Lung (tissue), 12 donors: ENCODE measurements around the gene ZMPSTE24. TPM values are rescaled to one million over a fixed set of nuclear protein-coding genes. Genes with fewer than 3 reads are reported as not detected.
A peak's percentile ranks its signal among the peaks of the same experiment; 100 is the strongest.

Experiments used
- ATAC-seq: fragments of 200-7000 bp; cut with Tn5 transposase; one replicate; pipeline ENCODE4 v1.9.1; 2020; ENCODE audit warnings: moderate number of reproducible peaks; ENCODE audit not compliant: insufficient read depth, low FRiP score
- DNase-seq, 3 donors: peaks; one replicate each; pipeline ENCODE4 v3.0.0-alpha.2; 2013 to 2017
- H3K27ac ChIP-seq, 2 donors: one replicate each; pipeline ENCODE4 v1.5.1; 2013; ENCODE audit warnings: mild to moderate bottlenecking in 2 of 2, moderate library complexity in 2 of 2, control low read depth in 1 of 2, inconsistent platforms in 1 of 2, low read depth in 1 of 2, low read length in 1 of 2
- H3K27me3 ChIP-seq, 3 donors: one replicate each; pipeline ENCODE4 v1.5.1; 2013; ENCODE audit warnings: low read length in 2 of 3; ENCODE audit not compliant: control insufficient read depth in 3 of 3, insufficient read depth in 3 of 3
- H3K36me3 ChIP-seq, 4 donors: one replicate each; pipeline ENCODE4 v1.5.1; 2013; ENCODE audit warnings: low read length in 4 of 4, mild to moderate bottlenecking in 1 of 4, moderate library complexity in 1 of 4; ENCODE audit not compliant: control insufficient read depth in 4 of 4, insufficient read depth in 4 of 4
- H3K4me1 ChIP-seq, 5 donors: one replicate each; pipeline ENCODE4 v1.5.1; 2013; ENCODE audit warnings: low read length in 5 of 5, mild to moderate bottlenecking in 2 of 5, moderate library complexity in 1 of 5; ENCODE audit not compliant: control insufficient read depth in 5 of 5, insufficient read depth in 5 of 5
- H3K4me3 ChIP-seq: one replicate; pipeline ENCODE4 v1.5.1; 2013; ENCODE audit warnings: mild to moderate bottlenecking, control low read depth, moderate library complexity
- H3K9ac ChIP-seq, 2 donors: one replicate each; pipeline ENCODE4 v1.5.1; 2013; ENCODE audit warnings: low read length in 2 of 2, control low read depth in 1 of 2; ENCODE audit not compliant: insufficient read depth in 1 of 2
- H3K9me3 ChIP-seq, 4 donors: one replicate each; pipeline ENCODE4 v1.5.1; 2013; ENCODE audit warnings: low read length in 3 of 4, mild to moderate bottlenecking in 1 of 4, moderate library complexity in 1 of 4; ENCODE audit not compliant: control insufficient read depth in 4 of 4, insufficient read depth in 3 of 4
- CTCF ChIP-seq: IDR thresholded peaks from 2 replicates; pipeline ENCODE4 v1.5.1; 2012; ENCODE audit warnings: mild to moderate bottlenecking; ENCODE audit errors: control extremely low read depth, extremely low read depth
- WGBS, 2 donors: extraction: QIAGEN DNeasy Blood & Tissue Kit; methylation state at CpG; one replicate each; pipeline ENCODE4 v1.1.7; 2013; 5-methylcytosine and 5-hydroxymethylcytosine counted together
- polyA plus RNA-seq, 2 donors: library from polyadenylated mRNA; stranded (reverse); fragments of 200-250 nt; gene quantifications; one replicate each; pipeline ENCODE4 v1.2.1, GENCODE V29; 2013
- total RNA-seq, 2 donors: library from RNA; depleted of rRNA in 1 of 2; stranded (reverse); fragments of >200 nt in 1 of 2; gene quantifications; one replicate each; pipeline ENCODE4 v1.2.1, GENCODE V29; 2014 to 2021
- donor health status: control.
- donor health status: control.
- donor health status: Bipolar disorder and iron deficiency.
- donor health status: healthy.
- donor health status: DM: yes; HTN: yes; CAD: no.

ZMPSTE24 gene
- total and polyA plus RNA-seq, 4 donors, result 17.2 to 41.8 (median 35.3) TPM

DNA sequence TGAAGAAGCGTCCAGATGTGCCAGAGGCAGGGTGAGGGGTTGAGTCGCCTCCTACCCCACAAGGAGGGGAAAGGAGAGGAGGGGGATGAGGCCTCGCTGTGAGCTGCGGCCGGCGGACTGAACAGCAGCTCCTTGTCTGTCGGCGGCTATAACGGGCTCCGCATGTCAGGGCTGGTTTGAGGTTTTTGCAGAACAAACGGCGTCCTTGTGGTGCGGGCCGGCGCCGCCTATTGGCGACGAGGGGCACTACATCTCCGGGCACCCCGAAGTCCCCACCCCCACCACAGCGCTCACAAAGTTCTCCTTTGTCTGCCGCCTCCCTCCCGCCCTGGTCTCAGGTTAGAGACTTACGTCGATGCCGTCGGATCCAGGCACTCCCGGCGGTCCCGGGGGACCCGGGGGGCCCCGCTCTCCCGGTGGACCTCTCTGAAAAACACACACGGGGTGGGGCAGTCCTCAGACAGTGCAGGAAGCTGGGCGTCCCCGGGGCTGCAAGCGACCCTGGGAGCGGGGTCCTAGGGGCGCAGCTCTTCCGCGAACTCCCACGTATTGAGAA is 57.3 kb downstream of the ZMPSTE24 start:
- no peaks in the 10 kb centered on the region for H3K36me3 ChIP-seq
- DNase-seq, result peak; percentile 95 to 96 (median 96)
- H3K27ac ChIP-seq, result no peak overlapping the region
- peaks cover 0 to 31% (median 4%) of the 10 kb centered on the region in 5 donors for H3K4me1 ChIP-seq
- peak; percentile 90 for ATAC-seq
- H3K9ac ChIP-seq, result peak overlapping the region; percentile 28 to 61
- H3K4me3 ChIP-seq, result no peak overlapping the region
- H3K9me3 ChIP-seq, result no peaks in the 10 kb centered on the region
- peak; percentile 72 for TF ChIP-seq CTCF
- H3K27me3 ChIP-seq, result peaks cover 0 to 22% (median 13%) of the 10 kb centered on the region in 3 donors
- 2 to 3% methylated on average over 42 of the region's 42 CpGs for WGBS, 2 donors

DNA sequence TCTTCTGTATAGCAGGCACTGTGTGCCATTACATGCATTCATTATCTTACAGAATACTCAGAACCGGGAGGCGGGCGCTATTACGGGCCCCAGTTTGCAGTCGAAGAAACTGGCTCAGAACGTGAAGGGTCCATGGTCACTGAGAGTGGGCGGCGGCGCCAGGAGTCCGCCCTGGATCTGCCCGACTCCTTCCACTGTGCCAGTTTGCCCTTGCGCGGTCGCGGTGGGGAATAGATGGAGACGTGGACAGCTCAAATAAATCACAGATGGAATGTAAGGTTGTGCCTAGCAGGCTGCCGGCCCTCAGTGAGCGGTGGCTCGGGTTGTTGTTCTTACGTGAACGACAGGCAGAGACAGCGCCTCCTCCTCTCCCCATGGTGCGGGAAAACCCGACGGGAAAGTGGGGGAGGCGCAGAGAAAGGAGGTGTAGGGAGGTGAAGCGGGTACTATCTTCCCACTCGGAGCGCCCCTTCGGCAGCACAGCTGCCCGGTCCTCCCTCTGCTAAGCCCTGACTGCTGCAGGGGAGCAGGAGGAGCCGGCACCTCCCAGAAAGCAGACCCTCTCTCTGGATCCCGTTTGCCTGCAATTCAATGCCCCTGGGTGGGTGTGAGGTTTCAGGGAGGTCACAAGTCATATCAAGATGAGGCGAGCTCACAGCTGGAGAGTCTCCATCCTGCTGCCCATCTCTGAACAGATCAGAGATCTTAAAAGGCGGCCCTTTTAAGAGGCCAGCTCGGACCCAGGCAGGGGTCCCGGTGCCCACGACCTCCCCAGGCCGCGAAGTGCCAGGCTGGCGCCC is 58.0 kb downstream of the ZMPSTE24 start:
- Histone ChIP-seq H3K9me3 (no peaks in the 10 kb centered on the region), H3K27ac (no peak overlapping the region), H3K36me3 (no peaks in the 10 kb centered on the region), H3K27me3 (peaks cover 0 to 22% (median 13%) of the 10 kb centered on the region in 3 donors), H3K4me1 (peaks cover 0 to 31% (median 4%) of the 10 kb centered on the region in 5 donors), H3K9ac (peak overlapping the region in 1 of 2 donors; percentile 2), H3K4me3 (no peak overlapping the region)
- ATAC-seq (peak; percentile 15), DNase-seq (peak; percentile 38 to 62 (median 61))
- TF ChIP-seq CTCF, result no peak
- 4 to 6% methylated on average over 41 of the region's 41 CpGs for WGBS, 2 donors

DNA sequence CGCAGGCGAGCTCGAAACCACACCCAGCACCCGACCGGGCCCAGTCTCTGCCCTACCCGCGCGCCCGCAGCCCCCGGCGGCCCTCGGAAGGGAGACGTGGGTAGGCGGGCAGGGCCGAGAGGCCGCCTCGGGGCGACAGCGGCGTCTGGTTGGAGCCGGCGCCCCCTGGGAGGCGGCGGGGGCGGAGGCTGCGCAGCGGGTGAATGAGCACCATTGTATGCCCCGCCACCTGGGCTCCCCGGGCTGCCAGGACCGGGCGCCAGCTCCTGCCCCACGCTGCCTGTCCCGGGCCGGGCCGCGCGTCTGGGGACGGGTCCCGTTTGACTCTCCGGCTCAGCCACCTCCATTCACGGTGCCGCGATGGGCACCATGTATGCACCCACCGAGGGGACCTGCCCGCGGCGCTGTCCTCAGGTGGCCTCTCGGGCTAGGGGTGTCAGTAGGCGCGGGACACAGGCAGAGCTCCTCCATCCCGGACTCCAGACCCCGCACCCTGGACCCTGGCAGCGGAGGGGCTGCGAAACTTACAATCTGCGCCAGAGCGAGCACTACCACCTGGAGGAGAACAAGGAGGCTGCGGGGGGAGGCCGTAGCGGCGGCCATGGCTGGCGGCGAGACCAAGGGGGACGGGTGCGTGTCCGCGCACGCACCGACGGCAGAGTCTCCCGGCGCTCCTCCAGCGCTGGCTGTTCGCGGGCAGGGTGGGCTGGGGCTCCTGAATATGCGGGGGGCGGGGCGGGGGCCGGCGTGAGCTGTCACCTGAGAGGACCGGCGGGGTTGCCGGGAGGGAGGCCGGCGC is 58.8 kb downstream of the ZMPSTE24 start, which contains the start of gene COL9A2:
COL9A2 (minus strand) TSS at position 692 of the 799 bp plus-strand sequence; CDS start at position 603, 89 bp downstream.
- Histone ChIP-seq H3K27me3 (peaks cover 0 to 22% (median 13%) of the 10 kb centered on the region in 3 donors), H3K4me1 (peaks cover 0 to 31% (median 4%) of the 10 kb centered on the region in 5 donors), H3K9ac (no peak within 1 kb of the TSS), H3K4me3 (no peak within 1 kb of the TSS), H3K27ac (no peak within 1 kb of the TSS), H3K9me3 (no peaks in the 10 kb centered on the region), H3K36me3 (no peaks in the 10 kb centered on the region)
- WGBS, 2 donors, result 1% methylated on average over 36 to 84 of the region's 84 CpGs
- peak in 2 of 3 donors; percentile 28 to 71 for DNase-seq
- peak; percentile 24 for ATAC-seq
- no peak for TF ChIP-seq CTCF
